Activated T-helper 1 cell treated with anti-CD3 and anti-CD28 coated beads, Interleukin-12 subunit alpha, Interleukin-12 subunit beta, Interleukin-2, Interleukin-4 antibody, amounts not matched to agents 30 ng/mL and 10 ng/mL and 1 ng/mL, durations not matched to agents 14 hours and 24 hours and 36 hours (primary cell): ENCODE results near the gene RBPJ. TPM values are rescaled to one million over a fixed set of nuclear protein-coding genes. Genes with fewer than 3 reads are reported as not detected.

ENCODE experiments used
- DNase-seq: peaks from one replicate; pipeline ENCODE4 v3.0.0; 2021; ENCODE audit warnings: low spot score
- H3K27ac Mint-ChIP-seq: one replicate; pipeline ENCODE4 v1.8.0; 2021; ENCODE audit warnings: mild to moderate bottlenecking, mixed read lengths
- H3K27me3 Mint-ChIP-seq: one replicate; pipeline ENCODE4 v1.8.0; 2022; ENCODE audit warnings: mild to moderate bottlenecking, moderate library complexity, mixed read lengths; ENCODE audit not compliant: insufficient read depth
- H3K36me3 Mint-ChIP-seq: one replicate; pipeline ENCODE4 v1.8.0; 2021; ENCODE audit warnings: low read depth, mixed read lengths
- H3K4me1 Mint-ChIP-seq: one replicate; pipeline ENCODE4 v1.8.0; 2021; ENCODE audit warnings: low read depth, mixed read lengths
- H3K4me3 Mint-ChIP-seq: one replicate; pipeline ENCODE4 v1.8.0; 2021; ENCODE audit warnings: mild to moderate bottlenecking, moderate library complexity, mixed read lengths
- H3K9me3 Mint-ChIP-seq: one replicate; pipeline ENCODE4 v1.8.0; 2021; ENCODE audit warnings: mixed read lengths
- intact Hi-C: fragments of 100-400 bp; cut with micrococcal nuclease; formaldehyde crosslinking; loops from one replicate; pipeline ENCODE4 v1.15.1; 2024
- total RNA-seq: library from RNA; stranded (reverse); gene quantifications from 2 replicates; pipeline ENCODE4 v1.2.3, GENCODE V29; 2022

The RBPJ gene
- total RNA-seq, 1 donor from 2014 or later = 455 TPM

GRCh38 chr4:26290321-26290720 lies 30.5 kb upstream of the RBPJ start:
- Mint-ChIP-seq H3K36me3 (peaks cover 10% of the 10 kb centered on the region), H3K27me3 (no peaks in the 10 kb centered on the region), H3K4me3 (no peak overlapping the region), H3K27ac (no peak overlapping the region), H3K9me3 (no peaks in the 10 kb centered on the region), H3K4me1 (peaks cover 32% of the 10 kb centered on the region)
- intact Hi-C loops = loop anchor here (2.0 kb wide), 1 partner anchor 18 kb away; no protein-coding TSS in a partner anchor
- no peak for DNase-seq

GRCh38 chr4:26294904-26295303 lies 25.9 kb upstream of the RBPJ start:
- Mint-ChIP-seq H3K4me1 (peaks cover 34% of the 10 kb centered on the region), H3K9me3 (no peaks in the 10 kb centered on the region), H3K27me3 (no peaks in the 10 kb centered on the region), H3K4me3 (no peak overlapping the region), H3K36me3 (peaks cover 4% of the 10 kb centered on the region), H3K27ac (no peak overlapping the region)
- DNase-seq = no peak
- intact Hi-C loops = no loop called here

- no peaks in the 10 kb centered on the region for H3K27me3 Mint-ChIP-seq
Observed at GRCh38 chr4:26296021-26296420, 24.8 kb upstream of the RBPJ start.

GRCh38 chr4:26296514-26296913 lies 24.3 kb upstream of the RBPJ start:
- no peak for DNase-seq
- intact Hi-C loops = no loop called here
- H3K27ac Mint-ChIP-seq = no peak overlapping the region
- H3K36me3 Mint-ChIP-seq = peaks cover 4% of the 10 kb centered on the region
- no peaks in the 10 kb centered on the region for H3K27me3 Mint-ChIP-seq
- H3K4me1 Mint-ChIP-seq = peaks cover 37% of the 10 kb centered on the region
- H3K4me3 Mint-ChIP-seq = no peak overlapping the region
- no peaks in the 10 kb centered on the region for H3K9me3 Mint-ChIP-seq

More at GRCh38 chr4:26296021-26296420, 24.8 kb upstream of the RBPJ start:
- intact Hi-C loops = no loop called here
- DNase-seq = no peak
- Mint-ChIP-seq H3K4me3 (no peak overlapping the region), H3K36me3 (peaks cover 4% of the 10 kb centered on the region), H3K9me3 (no peaks in the 10 kb centered on the region), H3K4me1 (peaks cover 41% of the 10 kb centered on the region), H3K27ac (no peak overlapping the region)

GRCh38 chr4:26297219-26297618 lies 23.6 kb upstream of the RBPJ start:
- DNase-seq = no peak
- Mint-ChIP-seq H3K27me3 (no peaks in the 10 kb centered on the region), H3K36me3 (peaks cover 4% of the 10 kb centered on the region), H3K27ac (no peak overlapping the region), H3K4me1 (peaks cover 32% of the 10 kb centered on the region), H3K4me3 (no peak overlapping the region), H3K9me3 (no peaks in the 10 kb centered on the region)
- intact Hi-C loops = no loop called here

- Mint-ChIP-seq H3K36me3 (peaks cover 4% of the 10 kb centered on the region), H3K27ac (no peak overlapping the region), H3K4me1 (peaks cover 26% of the 10 kb centered on the region)
Observed at GRCh38 chr4:26298198-26298947, 22.4 kb upstream of the RBPJ start.

GRCh38 chr4:26299254-26299882 lies 21.4 kb upstream of the RBPJ start:
- intact Hi-C loops = no loop called here
- H3K4me3 Mint-ChIP-seq = no peak overlapping the region
- no peak for DNase-seq
- H3K4me1 Mint-ChIP-seq = peaks cover 26% of the 10 kb centered on the region
- no peaks in the 10 kb centered on the region for H3K27me3 Mint-ChIP-seq
- H3K9me3 Mint-ChIP-seq = no peaks in the 10 kb centered on the region
- H3K27ac Mint-ChIP-seq = no peak overlapping the region
- H3K36me3 Mint-ChIP-seq = peaks cover 2% of the 10 kb centered on the region

More at GRCh38 chr4:26298198-26298947, 22.4 kb upstream of the RBPJ start:
- DNase-seq = no peak
- Mint-ChIP-seq H3K9me3 (no peaks in the 10 kb centered on the region), H3K4me3 (no peak overlapping the region), H3K27me3 (no peaks in the 10 kb centered on the region)
- intact Hi-C loops = no loop called here

- no peaks in the 10 kb centered on the region for H3K9me3 Mint-ChIP-seq
- H3K27me3 Mint-ChIP-seq = no peaks in the 10 kb centered on the region
- DNase-seq = no peak
- peak overlapping the region; percentile 40 for H3K27ac Mint-ChIP-seq
- no peak overlapping the region for H3K4me3 Mint-ChIP-seq
- H3K36me3 Mint-ChIP-seq = no peaks in the 10 kb centered on the region
- intact Hi-C loops = no loop called here
- peaks cover 26% of the 10 kb centered on the region for H3K4me1 Mint-ChIP-seq
Observed at GRCh38 chr4:26300314-26301307, 20.2 kb upstream of the RBPJ start.

- intact Hi-C loops = no loop called here
- Mint-ChIP-seq H3K27me3 (no peaks in the 10 kb centered on the region), H3K4me1 (peaks cover 33% of the 10 kb centered on the region), H3K4me3 (no peak overlapping the region), H3K27ac (no peak overlapping the region), H3K9me3 (no peaks in the 10 kb centered on the region), H3K36me3 (peaks cover 2% of the 10 kb centered on the region)
- DNase-seq = no peak
Observed at GRCh38 chr4:26302031-26302899, 18.5 kb upstream of the RBPJ start.

GRCh38 chr4:26303008-26303407 lies 17.8 kb upstream of the RBPJ start:
- Mint-ChIP-seq H3K4me1 (peaks cover 36% of the 10 kb centered on the region), H3K9me3 (no peaks in the 10 kb centered on the region)
- intact Hi-C loops = no loop called here

GRCh38 chr4:26307037-26307800 lies 13.6 kb upstream of the RBPJ start:
- no peak for DNase-seq
- peaks cover 36% of the 10 kb centered on the region for H3K4me1 Mint-ChIP-seq

More at GRCh38 chr4:26303008-26303407, 17.8 kb upstream of the RBPJ start:
- Mint-ChIP-seq H3K36me3 (peaks cover 2% of the 10 kb centered on the region), H3K27ac (no peak overlapping the region), H3K4me3 (no peak overlapping the region), H3K27me3 (no peaks in the 10 kb centered on the region)
- DNase-seq = no peak

More at GRCh38 chr4:26307037-26307800, 13.6 kb upstream of the RBPJ start:
- H3K9me3 Mint-ChIP-seq = no peaks in the 10 kb centered on the region
- H3K27me3 Mint-ChIP-seq = no peaks in the 10 kb centered on the region
- peak overlapping the region; percentile 88 for H3K27ac Mint-ChIP-seq
- H3K4me3 Mint-ChIP-seq = peak overlapping the region; percentile 23
- intact Hi-C loops = loop anchor here (1.0 to 5.0 kb wide), 5 partner anchors 12 to 370 kb away; no protein-coding TSS in a partner anchor
- peaks cover 2% of the 10 kb centered on the region for H3K36me3 Mint-ChIP-seq
